Hepatocyte (in vitro differentiated cells): ENCODE measurements around the gene DYNC2H1.

ENCODE experiments used
- CTCF ChIP-seq: fragments of 200-600 bp; sonication (generic); IDR thresholded peaks from 2 replicates; pipeline ENCODE4 v1.5.1; 2016; ENCODE audit warnings: antibody characterized with exemption, mild to moderate bottlenecking; ENCODE audit not compliant: poor library complexity
- EZH2 ChIP-seq: fragments of 200-600 bp; sonication (generic); IDR thresholded peaks from 2 replicates; pipeline ENCODE4 v1.6.1; 2016; ENCODE audit warnings: antibody characterized with exemption, mild to moderate bottlenecking, borderline replicate concordance

GRCh38 chr11:103097279-103097678 lies 11.9 kb upstream of the DYNC2H1 start:
- TF ChIP-seq CTCF (no peak), EZH2 (no peak)
